ENCODE data around the gene PGA5.
"Not testable (repeated sequence)": the region's sequence is repeated elsewhere in the genome, so short reads cannot be mapped to it uniquely, and the experiment has no call there.

DNA sequence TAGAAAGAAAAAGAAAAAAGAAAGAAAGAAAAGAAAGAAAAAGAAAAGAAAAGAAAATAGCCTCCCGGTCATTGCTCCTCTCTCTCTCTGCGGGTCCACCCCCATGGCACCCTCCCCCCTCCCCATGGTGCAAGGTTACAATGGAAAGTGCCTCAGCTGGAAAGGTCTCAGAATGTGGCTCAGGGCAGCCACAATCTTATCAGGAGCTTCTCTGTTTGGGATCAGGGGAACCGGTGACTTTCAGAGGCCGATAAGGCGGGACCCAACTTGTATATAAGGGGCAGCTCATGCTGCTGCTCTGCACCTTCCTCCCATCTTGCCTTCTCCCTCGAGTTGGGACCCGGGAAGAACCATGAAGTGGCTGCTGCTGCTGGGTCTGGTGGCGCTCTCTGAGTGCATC is at the start of gene PGA5:
- TF ChIP-seq, protein P1, sequence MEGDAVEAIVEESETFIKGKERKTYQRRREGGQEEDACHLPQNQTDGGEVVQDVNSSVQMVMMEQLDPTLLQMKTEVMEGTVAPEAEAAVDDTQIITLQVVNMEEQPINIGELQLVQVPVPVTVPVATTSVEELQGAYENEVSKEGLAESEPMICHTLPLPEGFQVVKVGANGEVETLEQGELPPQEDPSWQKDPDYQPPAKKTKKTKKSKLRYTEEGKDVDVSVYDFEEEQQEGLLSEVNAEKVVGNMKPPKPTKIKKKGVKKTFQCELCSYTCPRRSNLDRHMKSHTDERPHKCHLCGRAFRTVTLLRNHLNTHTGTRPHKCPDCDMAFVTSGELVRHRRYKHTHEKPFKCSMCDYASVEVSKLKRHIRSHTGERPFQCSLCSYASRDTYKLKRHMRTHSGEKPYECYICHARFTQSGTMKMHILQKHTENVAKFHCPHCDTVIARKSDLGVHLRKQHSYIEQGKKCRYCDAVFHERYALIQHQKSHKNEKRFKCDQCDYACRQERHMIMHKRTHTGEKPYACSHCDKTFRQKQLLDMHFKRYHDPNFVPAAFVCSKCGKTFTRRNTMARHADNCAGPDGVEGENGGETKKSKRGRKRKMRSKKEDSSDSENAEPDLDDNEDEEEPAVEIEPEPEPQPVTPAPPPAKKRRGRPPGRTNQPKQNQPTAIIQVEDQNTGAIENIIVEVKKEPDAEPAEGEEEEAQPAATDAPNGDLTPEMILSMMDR (IDR thresholded peaks at IDR 0.05) = not testable (repeated sequence)
- not testable (repeated sequence) for TF ChIP-seq EZH2 (IDR thresholded peaks at IDR 0.05)
